ENCODE data around the gene RPL9. TPM values are rescaled to one million over a fixed set of nuclear protein-coding genes. Genes with fewer than 3 reads are reported as not detected.
"Not testable (repeated sequence)": the region's sequence is repeated elsewhere in the genome, so short reads cannot be mapped to it uniquely, and the experiment has no call there.

Gene RPL9
- 1,000 to 10,000 TPM; 1,040 to 1,200 TPM for total RNA-seq

DNA sequence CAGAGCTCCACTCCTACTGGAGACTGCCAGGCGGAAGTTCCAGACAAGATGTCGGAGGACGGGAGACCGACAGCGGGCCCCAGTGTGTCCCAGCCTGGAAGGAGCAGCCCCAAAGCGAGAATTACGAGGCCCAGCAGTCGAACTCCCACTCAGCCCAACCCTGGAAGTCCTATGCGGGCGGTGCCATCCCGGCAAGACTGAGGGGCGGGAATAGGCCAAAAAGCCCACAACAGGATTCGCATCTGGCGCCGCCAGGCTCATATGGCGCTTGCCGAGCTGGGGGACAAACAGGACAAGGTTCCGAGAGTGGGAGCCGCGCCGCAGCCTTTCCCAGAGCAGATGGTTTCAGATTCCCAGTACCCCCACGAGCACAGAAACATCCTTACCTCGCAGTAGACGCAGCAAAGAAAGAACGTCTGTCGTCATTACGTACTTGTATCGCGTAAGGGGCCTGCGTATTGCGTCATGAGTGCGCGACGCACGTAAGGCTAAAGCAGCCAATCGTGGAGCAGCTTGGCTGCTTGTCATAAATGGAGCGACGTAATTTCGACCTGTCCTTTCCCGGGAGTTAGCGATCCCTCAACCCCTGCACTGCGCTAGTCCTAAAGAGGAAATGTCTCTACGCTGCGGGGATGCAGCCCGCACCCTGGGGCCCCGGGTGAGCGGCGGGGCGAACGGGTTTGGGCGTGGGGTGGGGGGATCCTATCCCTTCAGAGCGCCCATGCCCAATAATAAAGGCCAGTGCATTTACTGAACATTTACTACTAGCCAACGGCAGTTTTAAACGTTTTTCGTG lies at the start of gene RPL9, which contains the start of gene LIAS:
Gene RPL9 (minus strand): TSS at position 418 of the 796 bp plus-strand sequence. CDS start 483 bp downstream, outside the sequence.
Gene LIAS (plus strand): TSS at position 552 of the 796 bp plus-strand sequence. CDS start 62 bp downstream, at position 614.
- Mint-ChIP-seq H3K9me3 (no peaks in the 10 kb centered on the region), H3K4me3 (peak within 1 kb of the TSS; percentile 95), H3K36me3 (peaks cover 29% of the 10 kb centered on the region), H3K27me3 (no peaks in the 10 kb centered on the region), H3K27ac (peak within 1 kb of the TSS; percentile 97), H3K4me1 (peaks cover 41% of the 10 kb centered on the region)
- DNase-seq (peak; percentile 90), ATAC-seq (ENCODE audit: low read depth) (peak; percentile 89)
- POLR2A ChIA-PET = interaction anchor here (0.6 to 2.8 kb wide), 11 partner anchors 10 to 600 kb away, joined by 3 to 21 read pairs (median 6); partner anchors contain the start of genes RFC1, SMIM14, UBE2K and UGDH

GRCh38 chr4:39505581-39505980 lies 46.9 kb upstream of the RPL9 start:
- POLR2A ChIA-PET = no interaction called here
- H3K27ac Mint-ChIP-seq = no peak overlapping the region
- H3K4me3 Mint-ChIP-seq = no peak overlapping the region
- DNase-seq (no peak), ATAC-seq (ENCODE audit: low read depth) (no peak)
- no peaks in the 10 kb centered on the region for H3K4me1 Mint-ChIP-seq
- H3K36me3 Mint-ChIP-seq = peaks cover 12% of the 10 kb centered on the region
- H3K27me3 Mint-ChIP-seq = no peaks in the 10 kb centered on the region
- H3K9me3 Mint-ChIP-seq = no peaks in the 10 kb centered on the region

DNA sequence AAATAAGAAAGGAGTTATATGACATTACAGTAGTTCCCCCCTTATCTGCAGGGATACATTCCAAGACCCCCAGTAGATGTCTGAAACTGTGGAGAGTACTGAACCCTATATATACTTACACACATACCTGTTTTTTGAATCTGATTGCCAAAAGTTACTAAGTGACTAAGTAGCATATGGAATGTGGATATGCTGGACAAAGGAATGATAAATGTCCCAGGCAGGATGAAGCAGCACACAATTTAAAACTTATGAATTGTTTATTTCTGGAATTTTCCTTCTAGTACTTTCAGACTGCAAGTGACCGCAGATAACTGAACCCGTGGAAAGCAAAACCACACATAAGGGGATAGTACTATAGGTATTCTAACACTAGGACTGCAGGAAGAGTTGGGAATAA lies 45.8 kb upstream of the RPL9 start:
- no peak for ATAC-seq (ENCODE audit: low read depth)

GRCh38 chr4:39502664-39503035 lies 43.9 kb upstream of the RPL9 start:
- POLR2A ChIA-PET; ATAC-seq (ENCODE audit: low read depth); H3K9me3 Mint-ChIP-seq; H3K4me1 Mint-ChIP-seq; H3K27me3 Mint-ChIP-seq; H3K27ac Mint-ChIP-seq; DNase-seq; H3K4me3 Mint-ChIP-seq: not testable (repeated sequence)
- H3K36me3 Mint-ChIP-seq = peaks cover 14% of the 10 kb centered on the region

More for the DNA sequence above, 45.8 kb upstream of the RPL9 start:
- no peak overlapping the region for H3K27ac Mint-ChIP-seq
- POLR2A ChIA-PET = no interaction called here
- no peaks in the 10 kb centered on the region for H3K27me3 Mint-ChIP-seq
- no peaks in the 10 kb centered on the region for H3K9me3 Mint-ChIP-seq
- H3K36me3 Mint-ChIP-seq = peaks cover 11% of the 10 kb centered on the region
- H3K4me3 Mint-ChIP-seq = no peak overlapping the region
- H3K4me1 Mint-ChIP-seq = no peaks in the 10 kb centered on the region
- no peak for DNase-seq

GRCh38 chr4:39502019-39502663 lies 43.4 kb upstream of the RPL9 start:
- peaks cover 14% of the 10 kb centered on the region for H3K36me3 Mint-ChIP-seq
- no peaks in the 10 kb centered on the region for H3K4me1 Mint-ChIP-seq
- no peak for ATAC-seq (ENCODE audit: low read depth)
- H3K27ac Mint-ChIP-seq = no peak overlapping the region
- DNase-seq = no peak
- no peaks in the 10 kb centered on the region for H3K27me3 Mint-ChIP-seq
- POLR2A ChIA-PET = no interaction called here
- H3K9me3 Mint-ChIP-seq = no peaks in the 10 kb centered on the region
- no peak overlapping the region for H3K4me3 Mint-ChIP-seq

DNA sequence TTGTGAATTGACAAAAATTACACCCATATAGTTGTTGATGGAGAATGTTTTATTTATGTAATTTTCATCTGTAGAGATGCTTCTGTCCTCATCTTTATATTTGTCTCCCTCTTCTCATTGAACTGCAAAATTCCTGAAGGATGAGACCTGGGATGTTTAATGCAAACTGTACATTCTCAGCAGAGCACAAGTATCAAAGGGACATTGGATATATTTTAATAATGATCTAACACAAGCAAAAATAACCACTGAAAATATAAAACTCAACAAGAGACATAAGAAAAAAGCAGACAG lies 40.0 kb upstream of the RPL9 start:
- Mint-ChIP-seq H3K9me3 (no peaks in the 10 kb centered on the region), H3K36me3 (peaks cover 14% of the 10 kb centered on the region), H3K27me3 (peaks cover 6% of the 10 kb centered on the region), H3K4me3 (no peak overlapping the region), H3K4me1 (no peaks in the 10 kb centered on the region), H3K27ac (no peak overlapping the region)
- ATAC-seq (ENCODE audit: low read depth) = no peak
- DNase-seq = no peak
- POLR2A ChIA-PET = no interaction called here

GRCh38 chr4:39497909-39498726 lies 39.4 kb upstream of the RPL9 start:
- Mint-ChIP-seq H3K27ac (no peak overlapping the region), H3K36me3 (peaks cover 10% of the 10 kb centered on the region), H3K4me1 (no peaks in the 10 kb centered on the region), H3K27me3 (peaks cover 6% of the 10 kb centered on the region), H3K9me3 (no peaks in the 10 kb centered on the region), H3K4me3 (no peak overlapping the region)
- POLR2A ChIA-PET = no interaction called here
- ATAC-seq (ENCODE audit: low read depth) = no peak
- DNase-seq = no peak

DNA sequence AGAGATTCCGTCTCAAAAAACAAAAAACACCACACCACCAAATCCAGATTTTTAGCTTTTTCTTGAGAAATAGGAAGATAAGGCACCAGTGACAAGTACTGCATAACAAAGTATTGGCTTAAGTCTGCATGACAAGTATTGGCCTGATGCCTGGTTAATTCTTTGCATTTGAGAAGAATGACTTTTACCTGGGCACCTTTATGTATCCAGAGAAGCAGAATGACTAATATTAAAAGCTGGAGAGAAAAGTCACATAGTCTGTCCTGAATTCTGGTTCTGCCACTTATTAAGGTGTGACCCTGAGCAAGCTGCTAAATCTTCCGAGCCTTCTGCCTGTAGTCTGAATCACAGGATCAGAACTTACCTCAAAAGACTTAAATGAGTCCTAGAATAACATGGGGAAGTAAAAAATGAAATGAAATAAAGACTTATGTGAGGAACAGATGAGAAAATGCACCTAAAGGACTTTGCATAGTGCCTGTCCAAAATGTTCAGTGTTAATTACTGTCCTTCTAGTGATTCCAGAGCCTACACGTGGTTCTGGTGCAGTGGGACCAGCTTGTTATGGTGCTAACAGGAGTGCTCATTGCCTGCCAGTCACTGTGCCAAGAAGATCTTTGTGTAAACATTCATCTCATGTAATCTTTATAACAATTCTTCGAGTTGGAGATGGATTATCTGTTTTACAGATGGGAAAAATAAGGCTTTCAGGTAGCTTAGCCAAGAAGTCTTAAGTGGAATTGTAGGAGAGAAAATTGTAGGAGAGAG lies 36.9 kb upstream of the RPL9 start:
- H3K4me1 Mint-ChIP-seq = no peaks in the 10 kb centered on the region
- H3K4me3 Mint-ChIP-seq = no peak overlapping the region
- no peak for DNase-seq
- H3K27me3 Mint-ChIP-seq = peaks cover 6% of the 10 kb centered on the region
- peaks cover 6% of the 10 kb centered on the region for H3K36me3 Mint-ChIP-seq
- POLR2A ChIA-PET = no interaction called here
- no peaks in the 10 kb centered on the region for H3K9me3 Mint-ChIP-seq
- no peak for ATAC-seq (ENCODE audit: low read depth)
- no peak overlapping the region for H3K27ac Mint-ChIP-seq

DNA sequence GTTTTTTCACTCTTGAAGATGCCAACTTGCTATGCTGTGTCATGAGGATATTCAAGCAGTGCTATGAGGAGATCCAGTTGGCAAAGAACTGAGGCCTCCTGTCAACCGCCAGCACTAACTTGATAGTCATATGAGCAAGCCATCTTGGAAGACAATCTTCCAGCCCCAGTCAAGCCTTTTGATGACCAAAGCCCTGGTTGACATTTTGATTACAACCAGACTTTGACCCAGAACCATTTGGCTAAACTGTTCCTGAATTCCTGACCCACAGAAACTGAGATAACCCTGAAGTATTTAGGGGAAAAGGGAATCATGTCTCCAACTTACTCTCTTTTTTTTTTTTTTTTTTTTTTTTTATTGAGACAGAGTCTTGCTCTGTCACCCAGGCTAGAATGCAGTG lies 35.6 kb upstream of the RPL9 start:
- Mint-ChIP-seq H3K27me3 (peaks cover 6% of the 10 kb centered on the region), H3K9me3 (no peaks in the 10 kb centered on the region), H3K36me3 (peaks cover 4% of the 10 kb centered on the region), H3K4me1 (no peaks in the 10 kb centered on the region), H3K4me3 (no peak overlapping the region), H3K27ac (no peak overlapping the region)
- POLR2A ChIA-PET = no interaction called here
- no peak for DNase-seq
- no peak for ATAC-seq (ENCODE audit: low read depth)

GRCh38 chr4:39490322-39490721 lies 31.6 kb upstream of the RPL9 start:
- POLR2A ChIA-PET = no interaction called here
- H3K36me3 Mint-ChIP-seq = no peaks in the 10 kb centered on the region
- H3K9me3 Mint-ChIP-seq = no peaks in the 10 kb centered on the region
- no peaks in the 10 kb centered on the region for H3K27me3 Mint-ChIP-seq
- no peak overlapping the region for H3K27ac Mint-ChIP-seq
- H3K4me3 Mint-ChIP-seq = no peak overlapping the region
- no peaks in the 10 kb centered on the region for H3K4me1 Mint-ChIP-seq
- DNase-seq = no peak
- no peak for ATAC-seq (ENCODE audit: low read depth)

DNA sequence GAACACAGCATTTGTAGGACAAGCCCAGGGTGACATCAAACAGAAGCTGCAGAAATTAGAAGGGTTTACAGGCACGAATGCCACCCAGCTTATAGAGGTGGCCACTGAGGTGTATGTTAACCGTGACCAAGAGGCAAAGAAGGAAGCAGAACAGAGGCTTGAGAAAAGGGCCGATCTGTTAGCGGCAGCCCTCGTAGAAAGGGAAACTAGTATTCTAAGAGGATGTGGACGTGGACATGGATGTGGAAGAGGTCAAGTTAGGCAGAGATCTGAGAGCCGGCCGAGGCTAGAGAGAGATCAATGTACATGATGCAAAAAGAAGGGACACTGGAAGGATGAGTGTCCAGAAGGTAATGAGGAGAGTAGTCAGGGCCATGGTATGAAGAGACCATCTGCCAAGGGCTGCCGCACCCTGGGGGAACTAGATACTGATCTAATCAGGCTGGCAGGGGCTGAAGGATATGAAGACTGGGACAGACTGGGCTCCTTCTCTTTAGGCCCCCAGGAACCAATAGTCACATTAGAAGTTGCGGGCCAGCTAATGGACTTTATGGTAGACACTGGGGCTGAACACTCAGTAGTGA lies 27.6 kb upstream of the RPL9 start:
- Mint-ChIP-seq H3K36me3 (no peaks in the 10 kb centered on the region), H3K9me3 (no peaks in the 10 kb centered on the region), H3K4me1 (no peaks in the 10 kb centered on the region), H3K27me3 (no peaks in the 10 kb centered on the region), H3K4me3 (no peak overlapping the region), H3K27ac (no peak overlapping the region)
- DNase-seq (no peak), ATAC-seq (ENCODE audit: low read depth) (no peak)
- POLR2A ChIA-PET = no interaction called here

- Mint-ChIP-seq H3K4me1 (no peaks in the 10 kb centered on the region), H3K27ac (no peak overlapping the region), H3K36me3 (no peaks in the 10 kb centered on the region), H3K9me3 (no peaks in the 10 kb centered on the region), H3K4me3 (no peak overlapping the region), H3K27me3 (no peaks in the 10 kb centered on the region)
- ATAC-seq (ENCODE audit: low read depth) (no peak), DNase-seq (no peak)
- POLR2A ChIA-PET = no interaction called here
These were observed 26.0 kb upstream of the RPL9 start for GRCh38 chr4:39484582-39485272.

All from activated naive CD8-positive, alpha-beta T cell treated with anti-CD3 and anti-CD28 coated beads, Interleukin-2, amount 10 ng/mL, durations not matched to agents 7 days and 5 days (primary cell).